Left ventricle myocardium inferior (tissue), 1 donor: Measurements from ENCODE around the gene DYNLL1. TPM values are rescaled to one million over a fixed set of nuclear protein-coding genes. Genes with fewer than 3 reads are reported as not detected.

Source experiments
- DNase-seq: peaks from one replicate; pipeline ENCODE4 v3.0.0-alpha.2; 2020
- H3K27ac ChIP-seq: fragments of 200-600 bp; replicated peaks from 2 replicates; pipeline ENCODE4 v1.8.0; 2021
- H3K27me3 ChIP-seq: fragments of 200-600 bp; 2 replicates; pipeline ENCODE4 v1.8.0; 2021; ENCODE audit warnings: low read depth
- H3K36me3 ChIP-seq: fragments of 200-600 bp; 2 replicates; pipeline ENCODE4 v1.8.0; 2021
- H3K4me1 ChIP-seq: fragments of 200-600 bp; 2 replicates; pipeline ENCODE4 v1.8.0; 2021
- H3K4me3 ChIP-seq: fragments of 200-600 bp; 2 replicates; pipeline ENCODE4 v1.8.0; 2021; ENCODE audit warnings: mild to moderate bottlenecking, moderate library complexity
- H3K9me3 ChIP-seq: fragments of 200-600 bp; replicated peaks from 2 replicates; pipeline ENCODE4 v1.8.0; 2021
- CTCF ChIP-seq: fragments of 200-600 bp; IDR thresholded peaks from 2 replicates; pipeline ENCODE4 v1.8.0; 2021; ENCODE audit warnings: antibody characterized with exemption, mild to moderate bottlenecking, borderline replicate concordance
- intact Hi-C: fragments of 100-400 bp; cut with micrococcal nuclease; formaldehyde crosslinking; loops from one replicate; pipeline ENCODE4 v1.11.0; 2022
- total RNA-seq: library from RNA; stranded (reverse); fragmentation: NEBNext Ultra II Directional; extraction: Animal tissue kit (Norgen Biotek cat#: 25700); gene quantifications from one replicate; pipeline ENCODE4 v1.2.1, GENCODE V29; 2021
- donor health status: DM: no; HTN: yes; CAD: no; lungs with severe emphysema.

DYNLL1 gene
- total RNA-seq, 1 donor from 2014 or later = 175 TPM

GRCh38 chr12:120469450-120470149, 26.3 kb upstream of the DYNLL1 start, which contains the start of gene SRSF9:
TSS of gene SRSF9 (minus strand) at chr12:120469748. CDS start at chr12:120469609, 139 bp downstream.
- Histone ChIP-seq H3K9me3 (no peaks in the 10 kb centered on the region), H3K4me3 (peak within 1 kb of the TSS; percentile 83), H3K36me3 (peaks cover 19% of the 10 kb centered on the region), H3K27me3 (no peaks in the 10 kb centered on the region), H3K27ac (peak within 1 kb of the TSS; percentile 96), H3K4me1 (peaks cover 62% of the 10 kb centered on the region)
- peak; percentile 95 for TF ChIP-seq CTCF
- intact Hi-C loops = no loop called here
- DNase-seq = peak; percentile 96

- no peak for DNase-seq
- H3K9me3 ChIP-seq = no peaks in the 10 kb centered on the region
- no peak for TF ChIP-seq CTCF
- intact Hi-C loops = no loop called here
- H3K27me3 ChIP-seq = no peaks in the 10 kb centered on the region
- H3K4me1 ChIP-seq = peaks cover 60% of the 10 kb centered on the region
- peak overlapping the region; percentile 96 for H3K27ac ChIP-seq
- H3K4me3 ChIP-seq = peak overlapping the region; percentile 83
- peaks cover 12% of the 10 kb centered on the region for H3K36me3 ChIP-seq
These were observed 25.6 kb upstream of the DYNLL1 start for GRCh38 chr12:120470150-120470784.

GRCh38 chr12:120472521-120472920, 23.4 kb upstream of the DYNLL1 start:
- peaks cover 38% of the 10 kb centered on the region for H3K4me1 ChIP-seq
- no peak overlapping the region for H3K27ac ChIP-seq
- no peak overlapping the region for H3K4me3 ChIP-seq
- no peaks in the 10 kb centered on the region for H3K27me3 ChIP-seq
- no peak for TF ChIP-seq CTCF
- no peaks in the 10 kb centered on the region for H3K36me3 ChIP-seq
- DNase-seq = no peak
- no peaks in the 10 kb centered on the region for H3K9me3 ChIP-seq
- intact Hi-C loops = no loop called here

GRCh38 chr12:120473807-120474615, 21.9 kb upstream of the DYNLL1 start:
- no peak overlapping the region for H3K4me3 ChIP-seq
- H3K36me3 ChIP-seq = no peaks in the 10 kb centered on the region
- intact Hi-C loops = no loop called here
- no peak overlapping the region for H3K27ac ChIP-seq
- peaks cover 23% of the 10 kb centered on the region for H3K4me1 ChIP-seq
- no peaks in the 10 kb centered on the region for H3K9me3 ChIP-seq
- no peak for DNase-seq
- H3K27me3 ChIP-seq = no peaks in the 10 kb centered on the region
- TF ChIP-seq CTCF = no peak

- no peak overlapping the region for H3K4me3 ChIP-seq
- intact Hi-C loops = no loop called here
- no peak for TF ChIP-seq CTCF
- no peak overlapping the region for H3K27ac ChIP-seq
- H3K9me3 ChIP-seq = no peaks in the 10 kb centered on the region
- no peak for DNase-seq
- H3K36me3 ChIP-seq = no peaks in the 10 kb centered on the region
- peaks cover 19% of the 10 kb centered on the region for H3K4me1 ChIP-seq
- H3K27me3 ChIP-seq = no peaks in the 10 kb centered on the region
These were observed 21.3 kb upstream of the DYNLL1 start for GRCh38 chr12:120474616-120474960.
